HepG2 (cell line): Measurements from ENCODE around the gene FBP1. TPM values are rescaled to one million over a fixed set of nuclear protein-coding genes. Genes with fewer than 3 reads are reported as not detected.
A peak's percentile ranks its signal among the peaks of the same experiment; 100 is the strongest.

ENCODE experiments used
- ATAC-seq: fragments of 200-7000 bp; cut with Tn5 transposase; 3 replicates; pipeline ENCODE4 v1.9.1; 2020; ENCODE audit warnings: mild to moderate bottlenecking, moderate library complexity
- BruUV-seq: library from RNA; stranded (reverse); fragments of 400-500 nt; replicated peaks from 2 replicates; lab custom pipeline; 2021; lab: Mats Ljungman, UMichigan
- CTCF ChIA-PET: fragments of 300-600 bp; formaldehyde crosslinking; extraction: SDS; loops from one replicate; lab custom pipeline; 2021; ENCODE audit warnings: low total read pairs, inconsistent platforms, low intra/inter-chr PET ratio; lab: Yijun Ruan, JAX
- POLR2A ChIA-PET: fragments of 350-600 bp; sonication (Branson Sonifier 250); formaldehyde crosslinking; loops from one replicate; lab custom pipeline; 2020; ENCODE audit warnings: antibody characterized with exemption, inconsistent platforms; lab: Yijun Ruan, JAX
- DNase-seq: peaks from one replicate; pipeline ENCODE4 v3.0.0-alpha.2; 2015; ENCODE audit warnings: low spot score
- FAIRE-seq: peaks from 3 replicates; lab custom pipeline; 2011; peaks lifted over from hg19 to GRCh38; lab: Jason Lieb, UNC
- H2AFZ ChIP-seq: one replicate; pipeline ENCODE4 v1.6.1; 2011; ENCODE audit warnings: low read length, inconsistent platforms
- H3K27ac ChIP-seq: fragments of 300-600 bp; 3 replicates; pipeline ENCODE4 v1.8.0; 2011; ENCODE audit warnings: mixed run types, mild to moderate bottlenecking, mixed read lengths, low read length, inconsistent platforms; ENCODE audit not compliant: insufficient read depth; ENCODE audit errors: extremely low read length
- H3K27me3 ChIP-seq, 2 experiments: fragments of 200-600 bp in 1 of 2; 2 replicates in 1 of 2; 3 replicates in 1 of 2; pipeline versions ENCODE4 v1.6.0 to v1.8.0; 2011; ENCODE audit warnings: low read length in 2 of 2, mild to moderate bottlenecking in 2 of 2, moderate library complexity in 2 of 2, inconsistent platforms in 1 of 2; ENCODE audit not compliant: insufficient read depth in 2 of 2, control insufficient read depth in 1 of 2
- H3K36me3 ChIP-seq, 2 experiments: fragments of 200-600 bp in 1 of 2; replicated peaks in 1 of 2; 2 replicates in 1 of 2; 3 replicates in 1 of 2; pipeline versions ENCODE4 v1.5.1 to v1.8.0; 2011; ENCODE audit warnings: low read length in 2 of 2, inconsistent platforms in 1 of 2; ENCODE audit not compliant: insufficient read depth in 2 of 2, control insufficient read depth in 1 of 2
- H3K4me1 ChIP-seq: 2 replicates; pipeline ENCODE4 v1.5.1; 2012; ENCODE audit warnings: low read length, inconsistent platforms; ENCODE audit not compliant: insufficient read depth
- H3K4me2 ChIP-seq: 2 replicates; pipeline ENCODE4 v1.6.0; 2011; ENCODE audit warnings: low read depth, low read length, inconsistent platforms
- H3K4me3 ChIP-seq, 3 experiments: fragments of 200-600 bp in 1 of 3; sonication (generic), shearing (Covaris generic) in 1 of 3; replicated peaks in 1 of 3; 2 replicates each; pipeline ENCODE4 v1.5.1; 2011 to 2016; ENCODE audit warnings: low read length in 3 of 3, inconsistent platforms in 2 of 3, low read depth in 2 of 3, mild to moderate bottlenecking in 2 of 3, control low read depth in 1 of 3, mixed read lengths in 1 of 3; ENCODE audit not compliant: insufficient read depth in 1 of 3
- H3K79me2 ChIP-seq: one replicate; pipeline ENCODE4 v1.6.1; 2011; ENCODE audit warnings: low read length, inconsistent platforms; ENCODE audit not compliant: insufficient read depth
- H3K9ac ChIP-seq: 2 replicates; pipeline ENCODE4 v1.6.0; 2011; ENCODE audit warnings: mild to moderate bottlenecking, low read depth, low read length, inconsistent platforms; ENCODE audit not compliant: insufficient read depth
- H3K9me3 ChIP-seq: 2 replicates; pipeline ENCODE4 v1.5.1; 2012; ENCODE audit warnings: mild to moderate bottlenecking, low read length
- H4K20me1 ChIP-seq: 2 replicates; pipeline ENCODE4 v1.6.0; 2011; ENCODE audit warnings: inconsistent platforms, mild to moderate bottlenecking, low read length, moderate library complexity; ENCODE audit not compliant: insufficient read depth
- FOXP1 ChIP-seq, 2 experiments: fragments of 450-650 bp in 1 of 2; IDR thresholded peaks; 2 replicates each; pipeline ENCODE4 v1.6.1; 2017 to 2018; ENCODE audit warnings: antibody characterized with exemption in 1 of 2
- GFI1 ChIP-seq: sonication (generic); formaldehyde crosslinking; IDR thresholded peaks from 2 replicates; pipeline ENCODE4 v1.5.0; 2020; ENCODE audit warnings: missing genetic modification reagents, mild to moderate bottlenecking, borderline replicate concordance
- HCFC1 ChIP-seq: fragments of 150-350 bp; IDR thresholded peaks from 2 replicates; pipeline ENCODE4 v1.6.1; 2014; ENCODE audit warnings: low read depth, low read length
- HDAC1 ChIP-seq: sonication (generic); formaldehyde crosslinking; IDR thresholded peaks from 2 replicates; pipeline ENCODE4 v1.5.1; 2020; ENCODE audit warnings: mild to moderate bottlenecking, missing genetic modification reagents
- NFE2 ChIP-seq: sonication (generic); formaldehyde crosslinking; IDR thresholded peaks from 2 replicates; pipeline ENCODE4 v1.4.0; 2020; ENCODE audit warnings: missing genetic modification reagents
- PCBP2 ChIP-seq: fragments of 200-400 bp; formaldehyde crosslinking; optimal IDR thresholded peaks from 2 replicates; pipeline ENCODE3; 2018; ENCODE audit warnings: low read length, low read depth; ENCODE audit not compliant: poor library complexity, severe bottlenecking
- SNAPC2 ChIP-seq: sonication (generic); formaldehyde crosslinking; IDR thresholded peaks from 2 replicates; pipeline ENCODE4 v1.8.1; 2022; ENCODE audit warnings: mild to moderate bottlenecking, missing genetic modification reagents
- STAG1 ChIP-seq: sonication (generic); formaldehyde crosslinking; IDR thresholded peaks from 2 replicates; pipeline ENCODE4 v1.4.0; 2020; ENCODE audit warnings: missing genetic modification reagents
- ZC3H13 ChIP-seq: sonication (generic); formaldehyde crosslinking; IDR thresholded peaks from 2 replicates; pipeline ENCODE4 v1.8.1; 2023; ENCODE audit warnings: mild to moderate bottlenecking, missing genetic modification reagents, moderate library complexity
- ZNF282 ChIP-seq: fragments of 450-650 bp; IDR thresholded peaks from 2 replicates; pipeline ENCODE4 v1.6.1; 2018; ENCODE audit not compliant: partially characterized antibody
- ZNF546 ChIP-seq: sonication (generic); formaldehyde crosslinking; conservative IDR thresholded peaks from 2 replicates; pipeline ENCODE4 v1.8.1; 2023; ENCODE audit warnings: mild to moderate bottlenecking, missing genetic modification reagents
- ZNF572 ChIP-seq: sonication (generic); formaldehyde crosslinking; IDR thresholded peaks from 2 replicates; pipeline ENCODE4 v1.5.1; 2020; ENCODE audit warnings: mild to moderate bottlenecking, missing genetic modification reagents
- ZNF761 ChIP-seq: sonication (generic); formaldehyde crosslinking; conservative IDR thresholded peaks from 2 replicates; pipeline ENCODE4 v1.4.0; 2020; ENCODE audit warnings: mild to moderate bottlenecking, missing genetic modification reagents
- WGBS: methylation state at CpG from one replicate; pipeline ENCODE4 v1.1.6; 2017; ENCODE audit warnings: low lambda C conversion rate; 5-methylcytosine and 5-hydroxymethylcytosine counted together
- in situ Hi-C: cut with HindIII; loops from 2 replicates; pipeline ENCODE4 v1.10.0; 2017; ENCODE audit warnings: low pct_unique_long_range_greater_than_20kb; ENCODE audit not compliant: extremely low pct_ligation_motif_present
- intact Hi-C: fragments of 100-400 bp; cut with micrococcal nuclease; formaldehyde crosslinking; loops from one replicate; pipeline ENCODE4 v1.10.0; 2022; ENCODE audit not compliant: unreplicated experiment
- polyA plus RNA-seq, 8 experiments: library from polyadenylated mRNA; depleted of rRNA in 3 of 8; stranded (reverse) in 7 of 8; unstranded in 1 of 8; fragments of >200 nt; fragmentation: Illumina TruSeq in 4 of 8; extraction: Trizol in 4 of 8; gene quantifications; 2 replicates each; pipeline versions ENCODE4 v1.2.1 to v1.2.3, GENCODE V29; 2011 to 2016; ENCODE audit warnings: low read depth in 4 of 8, missing spikeins in 1 of 8, mixed read lengths in 1 of 8; ENCODE audit not compliant: insufficient read depth in 1 of 8
- total RNA-seq, 5 experiments: library from RNA; depleted of rRNA; stranded (reverse); fragments of >200 nt; fragmentation: Illumina TruSeq; extraction: Trizol; gene quantifications; 2 replicates each; pipeline ENCODE4 v1.2.3, GENCODE V29; 2016; ENCODE audit warnings: low read depth in 1 of 5
- TF ChIP-seq, protein P1 (sequence below): sonication (generic); formaldehyde crosslinking; IDR thresholded peaks from 2 replicates; pipeline ENCODE4 v1.5.0; 2020; ENCODE audit warnings: mild to moderate bottlenecking, missing genetic modification reagents
- TF ChIP-seq, protein P2 (sequence below): sonication (generic); formaldehyde crosslinking; IDR thresholded peaks from 2 replicates; pipeline ENCODE4 v1.4.0; 2020; ENCODE audit warnings: missing genetic modification reagents
- TF ChIP-seq, protein P3 (sequence below): sonication (generic); IDR thresholded peaks from 2 replicates; pipeline ENCODE4 v1.6.1; 2016; ENCODE audit warnings: low read depth, borderline replicate concordance
- TF ChIP-seq, protein P4 (sequence below): sonication (generic); formaldehyde crosslinking; IDR thresholded peaks from 2 replicates; pipeline ENCODE4 v1.4.0; 2020; ENCODE audit warnings: missing genetic modification reagents

Gene FBP1
- total and polyA plus RNA-seq, 2 of the 13 experiments (the other 11 are each of a cell fraction or from before 2014, with no cell fraction given): 0.29 to 0.53 TPM

DNA sequence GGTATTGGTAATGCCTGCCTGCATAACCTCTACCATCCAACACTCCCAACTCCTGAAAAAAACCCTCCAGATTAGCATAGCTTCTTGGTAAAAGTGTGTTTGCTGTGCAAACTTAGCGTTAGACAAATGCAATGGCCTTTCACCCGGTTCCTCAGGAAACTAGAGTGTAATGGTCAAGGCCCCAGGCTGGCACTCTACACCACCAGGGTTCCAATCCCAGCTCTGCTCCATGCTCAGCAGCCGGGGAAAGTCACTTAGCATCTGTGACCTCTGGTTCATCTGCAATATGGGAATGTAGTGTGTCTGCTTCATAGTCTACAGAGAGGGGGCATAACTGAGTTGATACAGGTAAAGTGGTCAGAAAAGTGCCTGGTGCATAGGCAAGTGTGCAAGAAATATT lies 9.0 kb downstream of the FBP1 start (continued):
- TF ChIP-seq, protein P1, sequence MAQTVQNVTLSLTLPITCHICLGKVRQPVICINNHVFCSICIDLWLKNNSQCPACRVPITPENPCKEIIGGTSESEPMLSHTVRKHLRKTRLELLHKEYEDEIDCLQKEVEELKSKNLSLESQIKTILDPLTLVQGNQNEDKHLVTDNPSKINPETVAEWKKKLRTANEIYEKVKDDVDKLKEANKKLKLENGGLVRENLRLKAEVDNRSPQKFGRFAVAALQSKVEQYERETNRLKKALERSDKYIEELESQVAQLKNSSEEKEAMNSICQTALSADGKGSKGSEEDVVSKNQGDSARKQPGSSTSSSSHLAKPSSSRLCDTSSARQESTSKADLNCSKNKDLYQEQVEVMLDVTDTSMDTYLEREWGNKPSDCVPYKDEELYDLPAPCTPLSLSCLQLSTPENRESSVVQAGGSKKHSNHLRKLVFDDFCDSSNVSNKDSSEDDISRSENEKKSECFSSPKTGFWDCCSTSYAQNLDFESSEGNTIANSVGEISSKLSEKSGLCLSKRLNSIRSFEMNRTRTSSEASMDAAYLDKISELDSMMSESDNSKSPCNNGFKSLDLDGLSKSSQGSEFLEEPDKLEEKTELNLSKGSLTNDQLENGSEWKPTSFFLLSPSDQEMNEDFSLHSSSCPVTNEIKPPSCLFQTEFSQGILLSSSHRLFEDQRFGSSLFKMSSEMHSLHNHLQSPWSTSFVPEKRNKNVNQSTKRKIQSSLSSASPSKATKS (CRISPR knock-in tag): no peak
- TF ChIP-seq STAG1: peak; percentile 27
- TF ChIP-seq NFE2 (CRISPR knock-in tag): no peak
- 0 out of 2 replicates have a peak, but pooled peaks have one; percentile 16 for TF ChIP-seq HDAC1 (CRISPR knock-in tag)
- TF ChIP-seq, protein P2, sequence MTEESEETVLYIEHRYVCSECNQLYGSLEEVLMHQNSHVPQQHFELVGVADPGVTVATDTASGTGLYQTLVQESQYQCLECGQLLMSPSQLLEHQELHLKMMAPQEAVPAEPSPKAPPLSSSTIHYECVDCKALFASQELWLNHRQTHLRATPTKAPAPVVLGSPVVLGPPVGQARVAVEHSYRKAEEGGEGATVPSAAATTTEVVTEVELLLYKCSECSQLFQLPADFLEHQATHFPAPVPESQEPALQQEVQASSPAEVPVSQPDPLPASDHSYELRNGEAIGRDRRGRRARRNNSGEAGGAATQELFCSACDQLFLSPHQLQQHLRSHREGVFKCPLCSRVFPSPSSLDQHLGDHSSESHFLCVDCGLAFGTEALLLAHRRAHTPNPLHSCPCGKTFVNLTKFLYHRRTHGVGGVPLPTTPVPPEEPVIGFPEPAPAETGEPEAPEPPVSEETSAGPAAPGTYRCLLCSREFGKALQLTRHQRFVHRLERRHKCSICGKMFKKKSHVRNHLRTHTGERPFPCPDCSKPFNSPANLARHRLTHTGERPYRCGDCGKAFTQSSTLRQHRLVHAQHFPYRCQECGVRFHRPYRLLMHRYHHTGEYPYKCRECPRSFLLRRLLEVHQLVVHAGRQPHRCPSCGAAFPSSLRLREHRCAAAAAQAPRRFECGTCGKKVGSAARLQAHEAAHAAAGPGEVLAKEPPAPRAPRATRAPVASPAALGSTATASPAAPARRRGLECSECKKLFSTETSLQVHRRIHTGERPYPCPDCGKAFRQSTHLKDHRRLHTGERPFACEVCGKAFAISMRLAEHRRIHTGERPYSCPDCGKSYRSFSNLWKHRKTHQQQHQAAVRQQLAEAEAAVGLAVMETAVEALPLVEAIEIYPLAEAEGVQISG (CRISPR knock-in tag): 0 out of 2 replicates have a peak, but pooled peaks have one; percentile 16
- no peak for TF ChIP-seq ZNF282

DNA sequence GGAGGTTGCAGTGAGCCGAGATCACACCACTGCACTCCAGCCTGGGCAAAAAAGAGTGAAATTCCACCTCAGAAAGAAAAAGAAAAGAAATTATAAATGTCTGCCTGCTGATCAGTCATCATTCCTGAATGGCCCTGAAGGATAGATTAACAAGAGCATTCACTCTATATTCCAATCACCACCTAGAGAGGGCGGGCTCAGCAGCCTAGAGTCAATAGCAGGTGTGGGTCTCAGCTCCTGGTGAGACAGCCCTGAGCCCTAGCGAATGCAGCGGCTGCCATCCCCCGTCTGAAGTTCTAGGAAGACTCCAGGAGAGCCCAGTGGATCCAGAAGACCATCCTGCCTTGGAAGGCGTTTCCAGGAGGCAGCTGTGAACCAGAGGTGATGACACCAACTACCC lies 12.0 kb downstream of the FBP1 start:
- WGBS: 50% methylated on average over 5 of the region's 6 CpGs
- DNase-seq (no peak), ATAC-seq (0 out of 3 replicates have a peak, but pooled peaks have one; percentile 15), FAIRE-seq (no peak)
- H3K4me2 ChIP-seq: no peak overlapping the region
- H3K79me2 ChIP-seq: no peaks in the 10 kb centered on the region
- POLR2A ChIA-PET: no interaction called here
- no TSS peak for BruUV-seq
- H3K4me1 ChIP-seq: peaks cover 44% of the 10 kb centered on the region
- H3K4me3 ChIP-seq: no peak overlapping the region
- TF ChIP-seq SNAPC2 (CRISPR knock-in tag) (no peak), ZNF546 (no peak), ZNF572 (CRISPR knock-in tag) (no peak), FOXP1 (IDR thresholded peaks at IDR 0.05) (no peak), FOXP1 (CRISPR knock-in tag; IDR thresholded peaks at IDR 0.05) (no peak), ZNF761 (CRISPR knock-in tag) (no peak), PCBP2 (no peak), GFI1 (CRISPR knock-in tag) (no peak), ZC3H13 (CRISPR knock-in tag) (no peak), HCFC1 (no peak)
- TF ChIP-seq, protein P3, sequence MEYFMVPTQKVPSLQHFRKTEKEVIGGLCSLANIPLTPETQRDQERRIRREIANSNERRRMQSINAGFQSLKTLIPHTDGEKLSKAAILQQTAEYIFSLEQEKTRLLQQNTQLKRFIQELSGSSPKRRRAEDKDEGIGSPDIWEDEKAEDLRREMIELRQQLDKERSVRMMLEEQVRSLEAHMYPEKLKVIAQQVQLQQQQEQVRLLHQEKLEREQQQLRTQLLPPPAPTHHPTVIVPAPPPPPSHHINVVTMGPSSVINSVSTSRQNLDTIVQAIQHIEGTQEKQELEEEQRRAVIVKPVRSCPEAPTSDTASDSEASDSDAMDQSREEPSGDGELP: no peak
- TF ChIP-seq, protein P4, sequence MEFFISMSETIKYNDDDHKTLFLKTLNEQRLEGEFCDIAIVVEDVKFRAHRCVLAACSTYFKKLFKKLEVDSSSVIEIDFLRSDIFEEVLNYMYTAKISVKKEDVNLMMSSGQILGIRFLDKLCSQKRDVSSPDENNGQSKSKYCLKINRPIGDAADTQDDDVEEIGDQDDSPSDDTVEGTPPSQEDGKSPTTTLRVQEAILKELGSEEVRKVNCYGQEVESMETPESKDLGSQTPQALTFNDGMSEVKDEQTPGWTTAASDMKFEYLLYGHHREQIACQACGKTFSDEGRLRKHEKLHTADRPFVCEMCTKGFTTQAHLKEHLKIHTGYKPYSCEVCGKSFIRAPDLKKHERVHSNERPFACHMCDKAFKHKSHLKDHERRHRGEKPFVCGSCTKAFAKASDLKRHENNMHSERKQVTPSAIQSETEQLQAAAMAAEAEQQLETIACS: no peak
- no peaks in the 10 kb centered on the region for H3K36me3 ChIP-seq
- no peaks in the 10 kb centered on the region for H3K9me3 ChIP-seq
- CTCF ChIA-PET: no interaction called here
- no peak overlapping the region for H2AFZ ChIP-seq
- peaks cover 2 to 11% of the 10 kb centered on the region in 2 experiments; a peak in 3 of 5 replicates for H3K27me3 ChIP-seq
- no peaks in the 10 kb centered on the region for H4K20me1 ChIP-seq
- intact Hi-C loops (no loop called here), in situ Hi-C loops (no loop called here)
- no peak overlapping the region for H3K9ac ChIP-seq
- no peak overlapping the region for H3K27ac ChIP-seq
